Measurements from ENCODE around the gene ASAP3.
A peak's percentile ranks its signal among the peaks of the same experiment; 100 is the strongest.

Gene ASAP3

GRCh38 chr1:23525558-23526250 is 41.7 kb upstream of the ASAP3 start:
- DNase-seq (ENCODE audit: extremely low spot score): peak; percentile 59
- CTCF ChIA-PET: interaction anchor here (0.8 to 28.7 kb wide), 7 partner anchors 9 to 430 kb away, joined by 3 to 508 read pairs (median 8); no protein-coding TSS in a partner anchor
- no peak for TF ChIP-seq CTCF (IDR thresholded peaks at IDR 0.05; ENCODE audit: control extremely low read depth, extremely low read depth, low read depth, missing control alignments)
- POLR2A ChIA-PET: interaction anchor here (0.6 to 1.3 kb wide), 3 partner anchors 14 to 1738 kb away, joined by 3 read pairs; partner anchors contain the start of gene ID3

GRCh38 chr1:23524716-23525401 is 40.9 kb upstream of the ASAP3 start:
- POLR2A ChIA-PET: interaction anchor here (1.0 to 1.3 kb wide), 2 partner anchors 15 to 34 kb away, joined by 3 read pairs; partner anchors contain the start of gene ID3
- DNase-seq (ENCODE audit: extremely low spot score): no peak
- CTCF ChIA-PET: interaction anchor here (0.8 to 28.7 kb wide), 11 partner anchors 9 to 431 kb away, joined by 3 to 508 read pairs (median 5); no protein-coding TSS in a partner anchor
- no peak for TF ChIP-seq CTCF (IDR thresholded peaks at IDR 0.05; ENCODE audit: control extremely low read depth, extremely low read depth, low read depth, missing control alignments)

- TF ChIP-seq CTCF (IDR thresholded peaks at IDR 0.05; ENCODE audit: control extremely low read depth, extremely low read depth, low read depth, missing control alignments): no peak
- CTCF ChIA-PET: interaction anchor here (1.0 to 28.7 kb wide), 7 partner anchors 14 to 159 kb away, joined by 3 to 508 read pairs (median 5); no protein-coding TSS in a partner anchor
- POLR2A ChIA-PET: no interaction called here
- no peak for DNase-seq (ENCODE audit: extremely low spot score)
Measured at GRCh38 chr1:23524163-23524562, 40.2 kb upstream of the ASAP3 start.

GRCh38 chr1:23522244-23522982 is 38.4 kb upstream of the ASAP3 start:
- no peak for DNase-seq (ENCODE audit: extremely low spot score)
- TF ChIP-seq CTCF (IDR thresholded peaks at IDR 0.05; ENCODE audit: control extremely low read depth, extremely low read depth, low read depth, missing control alignments): no peak
- POLR2A ChIA-PET: no interaction called here
- CTCF ChIA-PET: interaction anchor here (1.0 to 28.7 kb wide), 5 partner anchors 14 to 115 kb away, joined by 3 to 508 read pairs (median 4); no protein-coding TSS in a partner anchor

- ChIA-PET CTCF (interaction anchor here (0.9 to 28.7 kb wide), 6 partner anchors 10 to 118 kb away, joined by 3 to 508 read pairs (median 4); partner anchors contain the start of gene E2F2), POLR2A (no interaction called here)
- no peak for DNase-seq (ENCODE audit: extremely low spot score)
- TF ChIP-seq CTCF (IDR thresholded peaks at IDR 0.05; ENCODE audit: control extremely low read depth, extremely low read depth, low read depth, missing control alignments): no peak
Measured at GRCh38 chr1:23521588-23521987, 37.6 kb upstream of the ASAP3 start.

- POLR2A ChIA-PET: no interaction called here
- DNase-seq (ENCODE audit: extremely low spot score): no peak
- CTCF ChIA-PET: interaction anchor here (1.4 to 28.7 kb wide), 2 partner anchors 22 to 23 kb away, joined by 5 to 508 read pairs; no protein-coding TSS in a partner anchor
- TF ChIP-seq CTCF (IDR thresholded peaks at IDR 0.05; ENCODE audit: control extremely low read depth, extremely low read depth, low read depth, missing control alignments): no peak
Measured at GRCh38 chr1:23517581-23517980, 33.6 kb upstream of the ASAP3 start.
